Calu3 (cell line): ENCODE data around the gene EDARADD. TPM values are rescaled to one million over a fixed set of nuclear protein-coding genes. Genes with fewer than 3 reads are reported as not detected.

Experiments
- BruUV-seq: library from RNA; stranded (reverse); fragments of 400-500 nt; replicated peaks from 2 replicates; lab custom pipeline; 2021; lab: Mats Ljungman, UMichigan
- CTCF ChIA-PET: fragments of 300-600 bp; sonication (Branson Sonifier 250); formaldehyde crosslinking; loops from one replicate; lab custom pipeline; 2022; ENCODE audit warnings: antibody characterized with exemption; lab: Charles Lee
- DNase-seq: peaks from one replicate; pipeline ENCODE4 v3.0.0; 2022
- H3K27ac Mint-ChIP-seq: one replicate; pipeline ENCODE4 v1.8.0; 2022; ENCODE audit warnings: mixed read lengths; ENCODE audit not compliant: unreplicated experiment
- H3K27me3 Mint-ChIP-seq: one replicate; pipeline ENCODE4 v1.8.0; 2022; ENCODE audit warnings: mixed read lengths; ENCODE audit not compliant: unreplicated experiment
- H3K36me3 Mint-ChIP-seq: one replicate; pipeline ENCODE4 v1.8.0; 2022; ENCODE audit warnings: mild to moderate bottlenecking, moderate library complexity, mixed read lengths; ENCODE audit not compliant: insufficient read depth, unreplicated experiment
- H3K4me1 Mint-ChIP-seq: one replicate; pipeline ENCODE4 v1.8.0; 2022; ENCODE audit warnings: mild to moderate bottlenecking, low read depth, mixed read lengths; ENCODE audit not compliant: unreplicated experiment
- H3K4me3 Mint-ChIP-seq: one replicate; pipeline ENCODE4 v1.8.0; 2022; ENCODE audit warnings: mild to moderate bottlenecking, low read depth, moderate library complexity, mixed read lengths; ENCODE audit not compliant: unreplicated experiment
- H3K9me3 Mint-ChIP-seq: one replicate; pipeline ENCODE4 v1.8.0; 2022; ENCODE audit warnings: low read depth, mixed read lengths; ENCODE audit not compliant: unreplicated experiment
- intact Hi-C: fragments of 100-400 bp; cut with micrococcal nuclease; formaldehyde crosslinking; loops from one replicate; pipeline ENCODE4 v1.10.0; 2022; ENCODE audit not compliant: unreplicated experiment
- total RNA-seq: library from RNA; stranded (reverse); gene quantifications from 2 replicates; pipeline ENCODE4 v1.2.3, GENCODE V29; 2022
- TF ChIP-seq, protein P1 (sequence below): fragments of 200-600 bp; IDR thresholded peaks from one replicate; pipeline ENCODE4 v1.8.0; 2022; ENCODE audit warnings: antibody characterized with exemption; ENCODE audit not compliant: unreplicated experiment

EDARADD gene
- total RNA-seq, 1 experiment from 2014 or later, result 0.19 TPM

GRCh38 chr1:236507022-236507700 lies 113.1 kb downstream of the EDARADD start:
- CTCF ChIA-PET, result no interaction called here
- Mint-ChIP-seq H3K9me3 (no peaks in the 10 kb centered on the region), H3K27me3 (no peaks in the 10 kb centered on the region), H3K36me3 (no peaks in the 10 kb centered on the region), H3K27ac (no peak overlapping the region), H3K4me3 (no peak overlapping the region), H3K4me1 (peaks cover 25% of the 10 kb centered on the region)
- TF ChIP-seq, protein P1, sequence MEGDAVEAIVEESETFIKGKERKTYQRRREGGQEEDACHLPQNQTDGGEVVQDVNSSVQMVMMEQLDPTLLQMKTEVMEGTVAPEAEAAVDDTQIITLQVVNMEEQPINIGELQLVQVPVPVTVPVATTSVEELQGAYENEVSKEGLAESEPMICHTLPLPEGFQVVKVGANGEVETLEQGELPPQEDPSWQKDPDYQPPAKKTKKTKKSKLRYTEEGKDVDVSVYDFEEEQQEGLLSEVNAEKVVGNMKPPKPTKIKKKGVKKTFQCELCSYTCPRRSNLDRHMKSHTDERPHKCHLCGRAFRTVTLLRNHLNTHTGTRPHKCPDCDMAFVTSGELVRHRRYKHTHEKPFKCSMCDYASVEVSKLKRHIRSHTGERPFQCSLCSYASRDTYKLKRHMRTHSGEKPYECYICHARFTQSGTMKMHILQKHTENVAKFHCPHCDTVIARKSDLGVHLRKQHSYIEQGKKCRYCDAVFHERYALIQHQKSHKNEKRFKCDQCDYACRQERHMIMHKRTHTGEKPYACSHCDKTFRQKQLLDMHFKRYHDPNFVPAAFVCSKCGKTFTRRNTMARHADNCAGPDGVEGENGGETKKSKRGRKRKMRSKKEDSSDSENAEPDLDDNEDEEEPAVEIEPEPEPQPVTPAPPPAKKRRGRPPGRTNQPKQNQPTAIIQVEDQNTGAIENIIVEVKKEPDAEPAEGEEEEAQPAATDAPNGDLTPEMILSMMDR, result no peak
- no peak for DNase-seq
- intact Hi-C loops, result no loop called here
- no TSS peak for BruUV-seq

- intact Hi-C loops, result no loop called here
Observed at GRCh38 chr1:236508593-236509027, 114.5 kb downstream of the EDARADD start.

GRCh38 chr1:236509203-236509602 lies 115.1 kb downstream of the EDARADD start:
- Mint-ChIP-seq H3K4me3 (no peak overlapping the region), H3K36me3 (no peaks in the 10 kb centered on the region), H3K27ac (no peak overlapping the region), H3K27me3 (no peaks in the 10 kb centered on the region), H3K4me1 (peaks cover 17% of the 10 kb centered on the region), H3K9me3 (no peaks in the 10 kb centered on the region)
- TF ChIP-seq, protein P1, result no peak
- no peak for DNase-seq
- intact Hi-C loops, result no loop called here
- BruUV-seq, result no TSS peak
- CTCF ChIA-PET, result no interaction called here

More at GRCh38 chr1:236508593-236509027, 114.5 kb downstream of the EDARADD start:
- TF ChIP-seq, protein P1, result no peak
- no TSS peak for BruUV-seq
- Mint-ChIP-seq H3K4me3 (no peak overlapping the region), H3K27me3 (no peaks in the 10 kb centered on the region), H3K27ac (no peak overlapping the region), H3K36me3 (no peaks in the 10 kb centered on the region), H3K4me1 (peaks cover 17% of the 10 kb centered on the region), H3K9me3 (no peaks in the 10 kb centered on the region)
- DNase-seq, result no peak
- CTCF ChIA-PET, result no interaction called here

DNA sequence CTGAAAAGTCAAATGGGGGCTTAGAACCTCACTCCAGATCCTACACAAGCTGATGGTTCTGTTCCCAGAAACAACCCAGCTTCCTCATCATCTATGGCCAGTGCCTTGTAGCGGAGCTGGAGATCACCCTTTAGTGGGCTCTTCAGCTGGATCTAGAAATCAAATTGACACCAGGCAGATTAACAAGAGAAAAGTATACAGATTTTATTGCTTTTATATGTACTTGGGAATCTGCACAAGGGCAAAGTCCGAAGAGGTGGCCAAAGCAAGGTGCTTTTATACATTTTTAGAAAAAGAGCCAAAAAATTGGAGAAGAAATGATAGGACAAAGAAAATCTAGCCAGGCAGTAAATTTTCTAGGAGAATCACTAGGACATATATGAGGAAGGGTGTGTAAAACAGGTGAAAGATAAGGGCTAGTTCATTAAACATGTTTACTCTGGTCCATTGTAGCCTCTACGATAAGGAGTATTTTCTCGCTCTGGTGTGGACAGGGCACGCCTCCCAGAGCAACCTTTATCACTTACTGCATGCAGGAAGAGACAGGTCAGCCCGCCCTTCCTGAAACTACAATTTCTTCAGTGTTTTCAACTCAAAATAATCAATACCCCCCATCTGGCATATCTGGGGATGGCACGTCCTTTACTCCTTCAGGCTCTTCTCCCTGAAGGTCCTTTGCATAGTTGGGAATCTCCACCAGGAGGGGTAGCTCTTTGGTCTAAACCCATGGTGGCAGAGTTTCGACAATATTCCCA lies 115.7 kb downstream of the EDARADD start:
- intact Hi-C loops, result no loop called here
- Mint-ChIP-seq H3K27me3 (no peaks in the 10 kb centered on the region), H3K4me1 (peaks cover 15% of the 10 kb centered on the region), H3K4me3 (no peak overlapping the region), H3K9me3 (no peaks in the 10 kb centered on the region), H3K27ac (no peak overlapping the region), H3K36me3 (no peaks in the 10 kb centered on the region)
- TF ChIP-seq, protein P1, result no peak
- CTCF ChIA-PET, result no interaction called here
- no peak for DNase-seq
- no TSS peak for BruUV-seq
